ENCODE measurements around the gene METTL8.

DNA sequence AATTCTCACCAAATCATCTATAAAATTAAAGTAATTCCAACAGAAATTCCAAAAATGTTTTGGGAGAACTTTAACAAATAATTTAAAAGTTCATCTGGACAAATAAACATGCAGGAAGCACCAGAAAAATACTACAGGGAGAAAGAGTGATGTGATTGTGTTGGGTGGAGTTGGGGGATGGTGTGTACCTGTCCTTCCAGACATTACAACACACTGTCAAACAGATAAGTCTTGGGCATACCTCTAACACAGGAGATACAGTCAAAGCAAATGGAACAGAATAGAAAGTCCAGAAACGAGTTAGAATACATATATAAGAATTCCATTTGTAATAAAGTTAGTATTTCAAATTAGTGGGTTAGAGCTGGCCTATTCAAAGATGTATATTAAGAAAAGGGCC is 22.6 kb downstream of the METTL8 start:
- TF ChIP-seq POLR2A (IDR thresholded peaks at IDR 0.05; ENCODE audit: borderline replicate concordance, extremely low read depth, insufficient read depth, insufficient read length) (no peak), CTCF (IDR thresholded peaks at IDR 0.05 in 2 of 3, conservative IDR thresholded peaks at IDR 0.05 in 1 of 3; ENCODE audit: borderline replicate concordance in 1 of 3, insufficient read depth in 1 of 3, low read depth in 2 of 3, low read length in 2 of 3) (no peak), SIN3A (IDR thresholded peaks at IDR 0.05; ENCODE audit: low read depth) (no peak), EZH2 (IDR thresholded peaks at IDR 0.05) (no peak), SRF (IDR thresholded peaks at IDR 0.05; ENCODE audit: low read depth) (no peak), POLR2AphosphoS5 (IDR thresholded peaks at IDR 0.05; ENCODE audit: low read depth, low read length) (no peak), RAD21 (IDR thresholded peaks at IDR 0.05; ENCODE audit: low read depth) (no peak), EGR1 (IDR thresholded peaks at IDR 0.05; ENCODE audit: low read depth) (no peak), YY1 (IDR thresholded peaks at IDR 0.05; ENCODE audit: extremely low read depth, insufficient replicate concordance, low read depth, low read length) (no peak), EZH2phosphoT487 (IDR thresholded peaks at IDR 0.05; ENCODE audit: borderline replicate concordance) (no peak), SP1 (IDR thresholded peaks at IDR 0.05; ENCODE audit: low read depth) (no peak)
- TF ChIP-seq, protein P1, sequence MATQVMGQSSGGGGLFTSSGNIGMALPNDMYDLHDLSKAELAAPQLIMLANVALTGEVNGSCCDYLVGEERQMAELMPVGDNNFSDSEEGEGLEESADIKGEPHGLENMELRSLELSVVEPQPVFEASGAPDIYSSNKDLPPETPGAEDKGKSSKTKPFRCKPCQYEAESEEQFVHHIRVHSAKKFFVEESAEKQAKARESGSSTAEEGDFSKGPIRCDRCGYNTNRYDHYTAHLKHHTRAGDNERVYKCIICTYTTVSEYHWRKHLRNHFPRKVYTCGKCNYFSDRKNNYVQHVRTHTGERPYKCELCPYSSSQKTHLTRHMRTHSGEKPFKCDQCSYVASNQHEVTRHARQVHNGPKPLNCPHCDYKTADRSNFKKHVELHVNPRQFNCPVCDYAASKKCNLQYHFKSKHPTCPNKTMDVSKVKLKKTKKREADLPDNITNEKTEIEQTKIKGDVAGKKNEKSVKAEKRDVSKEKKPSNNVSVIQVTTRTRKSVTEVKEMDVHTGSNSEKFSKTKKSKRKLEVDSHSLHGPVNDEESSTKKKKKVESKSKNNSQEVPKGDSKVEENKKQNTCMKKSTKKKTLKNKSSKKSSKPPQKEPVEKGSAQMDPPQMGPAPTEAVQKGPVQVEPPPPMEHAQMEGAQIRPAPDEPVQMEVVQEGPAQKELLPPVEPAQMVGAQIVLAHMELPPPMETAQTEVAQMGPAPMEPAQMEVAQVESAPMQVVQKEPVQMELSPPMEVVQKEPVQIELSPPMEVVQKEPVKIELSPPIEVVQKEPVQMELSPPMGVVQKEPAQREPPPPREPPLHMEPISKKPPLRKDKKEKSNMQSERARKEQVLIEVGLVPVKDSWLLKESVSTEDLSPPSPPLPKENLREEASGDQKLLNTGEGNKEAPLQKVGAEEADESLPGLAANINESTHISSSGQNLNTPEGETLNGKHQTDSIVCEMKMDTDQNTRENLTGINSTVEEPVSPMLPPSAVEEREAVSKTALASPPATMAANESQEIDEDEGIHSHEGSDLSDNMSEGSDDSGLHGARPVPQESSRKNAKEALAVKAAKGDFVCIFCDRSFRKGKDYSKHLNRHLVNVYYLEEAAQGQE (IDR thresholded peaks at IDR 0.05; ENCODE audit: low read depth) = no peak
- TF ChIP-seq, protein P2, sequence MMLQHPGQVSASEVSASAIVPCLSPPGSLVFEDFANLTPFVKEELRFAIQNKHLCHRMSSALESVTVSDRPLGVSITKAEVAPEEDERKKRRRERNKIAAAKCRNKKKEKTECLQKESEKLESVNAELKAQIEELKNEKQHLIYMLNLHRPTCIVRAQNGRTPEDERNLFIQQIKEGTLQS (IDR thresholded peaks at IDR 0.05) = no peak

Data from HCT116 (cell line).